WERI-Rb-1 (cell line): ENCODE results near the gene RAB36.
A peak's percentile ranks its signal among the peaks of the same experiment; 100 is the strongest.

ENCODE experiments used
- DNase-seq: peaks from one replicate; pipeline ENCODE4 v3.0.0-alpha.2; 2020
- H3K27ac ChIP-seq: fragments of 250-450 bp; sonication (Bioruptor Pico); 2 replicates; pipeline ENCODE4 v1.5.1; 2020; ENCODE audit warnings: mild to moderate bottlenecking, moderate library complexity
- H3K27me3 ChIP-seq: fragments of 250-450 bp; sonication (Bioruptor Pico); 2 replicates; pipeline ENCODE4 v1.5.1; 2021; ENCODE audit warnings: mild to moderate bottlenecking, low read depth, moderate library complexity; ENCODE audit not compliant: insufficient read depth, severe bottlenecking
- H3K36me3 ChIP-seq: fragments of 250-450 bp; sonication (Bioruptor Pico); 2 replicates; pipeline ENCODE4 v1.5.1; 2020; ENCODE audit warnings: mild to moderate bottlenecking, moderate library complexity
- H3K4me3 ChIP-seq: 2 replicates; pipeline ENCODE4 v1.5.1; 2011; ENCODE audit warnings: low read depth, mild to moderate bottlenecking, control low read depth, low read length
- H3K9me3 ChIP-seq: fragments of 250-450 bp; sonication (Bioruptor Pico); 2 replicates; pipeline ENCODE4 v1.5.1; 2021; ENCODE audit warnings: mild to moderate bottlenecking, moderate library complexity; ENCODE audit not compliant: severe bottlenecking
- TF ChIP-seq, protein P1 (sequence below): IDR thresholded peaks from 2 replicates; pipeline ENCODE4 v1.5.1; 2011; ENCODE audit warnings: low read depth, mild to moderate bottlenecking, control low read depth, inconsistent platforms, low read length

RAB36 gene

DNA sequence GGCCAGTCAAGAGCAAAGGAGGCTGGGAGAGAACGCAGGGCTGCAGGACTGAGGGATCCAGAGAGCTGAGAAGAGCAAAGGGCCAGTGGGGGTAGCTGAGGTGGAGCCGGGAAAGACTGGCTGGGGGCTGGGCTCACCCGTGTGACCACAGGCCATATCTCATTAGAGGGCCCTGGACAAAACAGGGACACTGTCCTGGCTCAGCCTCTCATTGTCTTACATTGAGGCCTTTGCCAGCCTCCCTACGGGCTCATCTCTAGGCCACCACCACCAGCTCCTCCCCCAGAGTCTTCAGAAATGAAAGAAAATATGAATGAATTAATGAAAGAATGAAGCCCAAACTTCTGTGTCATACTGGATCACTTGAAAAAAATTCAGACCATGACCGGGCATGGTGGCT is 9.2 kb downstream of the RAB36 start:
- no peaks in the 10 kb centered on the region for H3K27me3 ChIP-seq
- H3K27ac ChIP-seq = no peak overlapping the region
- H3K9me3 ChIP-seq = no peaks in the 10 kb centered on the region
- H3K4me3 ChIP-seq = no peak overlapping the region
- no peak for DNase-seq
- TF ChIP-seq, protein P1, sequence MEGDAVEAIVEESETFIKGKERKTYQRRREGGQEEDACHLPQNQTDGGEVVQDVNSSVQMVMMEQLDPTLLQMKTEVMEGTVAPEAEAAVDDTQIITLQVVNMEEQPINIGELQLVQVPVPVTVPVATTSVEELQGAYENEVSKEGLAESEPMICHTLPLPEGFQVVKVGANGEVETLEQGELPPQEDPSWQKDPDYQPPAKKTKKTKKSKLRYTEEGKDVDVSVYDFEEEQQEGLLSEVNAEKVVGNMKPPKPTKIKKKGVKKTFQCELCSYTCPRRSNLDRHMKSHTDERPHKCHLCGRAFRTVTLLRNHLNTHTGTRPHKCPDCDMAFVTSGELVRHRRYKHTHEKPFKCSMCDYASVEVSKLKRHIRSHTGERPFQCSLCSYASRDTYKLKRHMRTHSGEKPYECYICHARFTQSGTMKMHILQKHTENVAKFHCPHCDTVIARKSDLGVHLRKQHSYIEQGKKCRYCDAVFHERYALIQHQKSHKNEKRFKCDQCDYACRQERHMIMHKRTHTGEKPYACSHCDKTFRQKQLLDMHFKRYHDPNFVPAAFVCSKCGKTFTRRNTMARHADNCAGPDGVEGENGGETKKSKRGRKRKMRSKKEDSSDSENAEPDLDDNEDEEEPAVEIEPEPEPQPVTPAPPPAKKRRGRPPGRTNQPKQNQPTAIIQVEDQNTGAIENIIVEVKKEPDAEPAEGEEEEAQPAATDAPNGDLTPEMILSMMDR = no peak
- no peaks in the 10 kb centered on the region for H3K36me3 ChIP-seq

DNA sequence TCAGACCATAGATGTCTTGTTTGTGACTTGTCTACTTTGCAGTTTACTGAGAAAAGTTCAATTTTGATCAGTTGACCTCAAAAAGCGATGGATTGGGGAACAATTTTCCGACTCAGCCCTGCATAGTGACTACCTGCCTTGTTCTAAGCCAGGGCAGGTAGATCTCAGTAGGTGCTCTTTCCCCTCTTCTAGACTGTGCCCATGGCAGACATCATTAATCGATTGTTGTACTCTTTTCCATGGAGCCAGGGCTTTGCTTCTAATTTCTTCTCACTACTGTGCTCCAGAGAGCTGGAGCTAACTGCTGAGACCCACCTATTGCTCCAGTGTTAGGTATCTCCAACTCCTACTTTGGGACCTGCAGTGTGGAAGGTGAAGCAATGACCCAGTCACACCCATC is 9.9 kb downstream of the RAB36 start:
- TF ChIP-seq, protein P1 = no peak
- no peak overlapping the region for H3K4me3 ChIP-seq
- H3K9me3 ChIP-seq = no peaks in the 10 kb centered on the region
- H3K27me3 ChIP-seq = no peaks in the 10 kb centered on the region
- H3K36me3 ChIP-seq = no peaks in the 10 kb centered on the region
- no peak overlapping the region for H3K27ac ChIP-seq
- DNase-seq = no peak

DNA sequence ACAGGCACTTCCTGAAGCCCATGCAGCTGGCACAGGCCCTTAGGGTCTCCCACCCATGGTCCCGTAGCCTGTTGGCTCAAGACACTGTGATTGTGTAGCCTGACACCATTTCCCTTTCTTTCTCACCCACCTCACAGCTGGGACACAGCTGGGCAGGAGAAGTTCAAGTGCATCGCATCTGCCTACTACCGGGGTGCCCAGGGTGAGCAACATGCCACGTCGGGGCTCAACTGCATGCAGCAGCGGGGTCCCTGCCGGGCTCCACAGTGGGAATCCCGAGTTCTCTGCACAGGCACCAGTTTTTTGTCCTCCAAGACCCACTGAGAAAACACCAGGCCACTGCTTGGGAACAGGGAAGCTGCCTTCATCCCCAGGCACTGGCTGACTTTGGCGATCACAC is 10.6 kb downstream of the RAB36 start:
- no peak overlapping the region for H3K27ac ChIP-seq
- TF ChIP-seq, protein P1 = no peak

DNA sequence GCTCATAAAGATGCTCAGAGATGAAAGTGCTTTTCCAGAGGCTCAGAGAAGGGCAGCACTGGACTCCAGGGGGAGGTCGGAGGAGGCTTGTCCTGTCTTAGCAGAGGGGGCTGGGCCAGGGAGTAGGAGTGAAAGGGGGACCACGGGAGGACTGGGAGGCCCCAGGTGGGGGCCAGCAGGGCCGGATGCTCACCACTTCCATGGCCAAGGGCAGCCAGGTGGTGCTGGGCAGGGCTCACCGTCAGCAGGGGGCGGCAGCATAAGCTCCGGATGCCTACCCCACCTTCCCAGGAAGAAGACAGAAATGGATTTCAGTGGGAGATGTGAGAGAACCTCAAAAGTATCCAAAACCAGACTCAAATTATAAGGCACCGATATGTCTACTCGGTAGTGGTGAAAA is 11.0 kb downstream of the RAB36 start:
- no peak overlapping the region for H3K27ac ChIP-seq
- peak; percentile 29 for DNase-seq
- no peaks in the 10 kb centered on the region for H3K27me3 ChIP-seq
- TF ChIP-seq, protein P1 = peak; percentile 52
- H3K9me3 ChIP-seq = no peaks in the 10 kb centered on the region
- no peaks in the 10 kb centered on the region for H3K36me3 ChIP-seq
- no peak overlapping the region for H3K4me3 ChIP-seq

More for the DNA sequence above, 10.6 kb downstream of the RAB36 start:
- Histone ChIP-seq H3K36me3 (no peaks in the 10 kb centered on the region), H3K4me3 (no peak overlapping the region), H3K9me3 (no peaks in the 10 kb centered on the region), H3K27me3 (no peaks in the 10 kb centered on the region)
- no peak for DNase-seq

DNA sequence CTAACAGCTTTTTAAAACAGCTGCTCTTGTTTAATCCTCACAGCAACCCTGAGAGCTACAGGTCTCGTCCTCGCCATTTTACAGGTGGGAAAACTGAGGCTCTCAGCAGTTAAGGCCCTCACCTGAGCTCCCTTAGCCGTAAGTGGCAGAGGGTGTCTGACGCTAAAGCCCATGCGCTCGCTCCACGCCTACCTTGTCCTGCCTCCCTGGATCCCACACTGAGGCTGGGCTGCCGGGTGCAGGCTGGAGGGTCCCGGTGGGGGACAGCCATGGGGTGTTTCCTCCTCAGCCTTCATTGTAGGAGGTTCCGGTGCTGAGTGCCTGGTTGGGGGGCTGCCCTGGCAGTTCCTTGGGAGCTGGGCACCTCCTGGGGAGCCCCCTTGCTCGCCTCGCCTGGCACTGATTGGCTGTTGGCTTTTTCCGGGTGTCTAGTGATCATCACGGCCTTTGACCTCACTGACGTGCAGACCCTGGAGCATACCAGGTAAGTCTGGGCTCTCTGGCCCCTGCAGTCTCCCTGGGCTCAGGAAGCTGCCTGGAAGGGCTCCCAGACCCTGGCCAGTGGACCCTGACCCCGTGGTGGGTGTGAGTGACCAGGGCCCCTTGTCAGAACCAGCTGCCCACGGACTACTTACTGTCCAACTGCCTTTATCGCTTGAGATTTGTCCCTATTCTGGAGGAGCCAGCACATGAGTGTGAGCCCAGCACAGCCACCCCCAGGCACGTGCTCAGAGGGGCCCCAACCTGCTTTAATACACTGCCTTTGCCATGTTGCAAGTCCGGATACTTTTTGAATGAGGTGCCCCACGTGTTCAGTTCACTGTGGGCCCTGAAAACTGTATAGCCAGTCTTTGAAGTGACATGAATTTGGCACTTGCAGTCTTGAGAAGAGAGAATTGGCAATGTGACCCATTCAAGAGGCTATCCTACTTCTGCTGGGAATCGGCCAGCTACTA is 12.6 kb downstream of the RAB36 start:
- Histone ChIP-seq H3K27ac (no peak overlapping the region), H3K36me3 (no peaks in the 10 kb centered on the region), H3K27me3 (no peaks in the 10 kb centered on the region), H3K4me3 (no peak overlapping the region), H3K9me3 (no peaks in the 10 kb centered on the region)
- DNase-seq = no peak
- TF ChIP-seq, protein P1 = no peak
